ENCODE data around the gene TLE5. TPM values are rescaled to one million over a fixed set of nuclear protein-coding genes. Genes with fewer than 3 reads are reported as not detected.

TLE5 gene
- total and polyA plus RNA-seq, 9 of the 15 experiments (the other 6 are each of a cell fraction or from before 2014, with no cell fraction given) = 2.0 to 347 (median 235) TPM

DNA sequence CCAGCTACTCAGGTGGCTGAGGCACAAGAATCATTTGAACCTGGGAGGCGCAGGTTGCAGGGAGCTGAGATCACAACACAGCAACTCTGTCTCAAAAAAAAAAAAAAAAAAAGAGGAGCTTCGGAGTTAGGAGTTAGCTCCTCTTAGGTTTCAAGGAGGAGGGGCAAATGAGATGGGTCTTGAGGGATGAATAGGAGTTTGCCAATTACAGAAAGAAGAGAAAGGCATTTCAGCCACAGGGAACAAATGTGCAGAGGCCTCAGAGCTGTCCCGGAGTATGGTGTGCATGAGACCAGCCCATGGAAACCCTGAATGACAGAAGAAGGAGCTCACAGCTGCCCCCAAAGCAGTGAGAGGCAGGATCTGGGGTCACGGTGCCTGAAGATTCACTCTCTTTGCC lies 57.8 kb downstream of the TLE5 start:
- no peak overlapping the region for H3K27ac ChIP-seq (ENCODE audit: extremely low read depth, low read depth, low read length)
- no peaks in the 10 kb centered on the region for H4K20me1 ChIP-seq (replicated peaks; ENCODE audit: control insufficient read depth, insufficient read depth, low read length)
- CTCF ChIA-PET (ENCODE audit: low intra/inter-chr PET ratio) = no interaction called here
- in situ Hi-C loops (cut with MboI) = no loop called here
- H3K27me3 ChIP-seq (ENCODE audit: control insufficient read depth in 2 of 2, insufficient read depth in 2 of 2, low read length in 2 of 2) = no peaks in the 10 kb centered on the region; a peak in 1 of 5 replicates
- H3K4me3 ChIP-seq = no peak overlapping the region
- TF ChIP-seq ZNF24 (IDR thresholded peaks at IDR 0.05) = no peak
- TF ChIP-seq SMARCB1 (IDR thresholded peaks at IDR 0.05; ENCODE audit: insufficient read length, low read depth) = no peak
- TF ChIP-seq MCM7 (IDR thresholded peaks at IDR 0.05) = no peak
- no peak for TF ChIP-seq NELFE (IDR thresholded peaks at IDR 0.05; ENCODE audit: insufficient read depth, insufficient read length)
- TF ChIP-seq PHB (CRISPR knock-in tag; IDR thresholded peaks at IDR 0.05) = no peak
- TF ChIP-seq PRPF4 (IDR thresholded peaks at IDR 0.05; ENCODE audit: insufficient read depth, low read depth, low read length, poor library complexity, severe bottlenecking) = no peak
- no peak for TF ChIP-seq CHD4 (IDR thresholded peaks at IDR 0.05; ENCODE audit: insufficient read depth, insufficient replicate concordance, low read depth, low read length, poor library complexity, severe bottlenecking)
- no peak for TF ChIP-seq ELK1 (CRISPR knock-in tag; IDR thresholded peaks at IDR 0.05)
- no peak for TF ChIP-seq FUS (optimal IDR thresholded peaks at IDR 0.05; ENCODE audit: low read depth, low read length)
- TF ChIP-seq NFYB (IDR thresholded peaks at IDR 0.05; ENCODE audit: extremely low read depth, insufficient read length) = no peak
- no peaks in the 10 kb centered on the region for H3K9me3 ChIP-seq (replicated peaks; ENCODE audit: control insufficient read depth, insufficient read depth, low read depth, low read length)
- no peaks in the 10 kb centered on the region for H3K9me1 ChIP-seq (ENCODE audit: control insufficient read depth, insufficient read depth, low read length)
- DNase-seq (ENCODE audit: extremely low read depth in 1 of 4, low spot score in 3 of 4) = no peak
- intact Hi-C loops (cut with micrococcal nuclease) = no loop called here
- FAIRE-seq = no peak
- H3K4me2 ChIP-seq (ENCODE audit: insufficient read depth, low read length) = no peak overlapping the region
- no peak for ATAC-seq
- peaks cover 0 to 22% of the 10 kb centered on the region in 2 experiments; a peak in 2 of 5 replicates for H3K4me1 ChIP-seq (replicated peaks in 1 of 2; ENCODE audit: control insufficient read depth in 2 of 2, insufficient read depth in 2 of 2, low read length in 2 of 2)
- H3K36me3 ChIP-seq (ENCODE audit: control insufficient read depth, insufficient read depth, low read length) = no peaks in the 10 kb centered on the region
- H3K79me2 ChIP-seq (ENCODE audit: control insufficient read depth, insufficient read depth, low read length) = no peaks in the 10 kb centered on the region
- WGBS (ENCODE audit: insufficient coverage, low coverage, missing lambda C conversion rate) = 36% methylated on average over 2 of the region's 4 CpGs
- POLR2A ChIA-PET = interaction anchor here (0.9 to 2.1 kb wide), 5 partner anchors 10 to 32 kb away, joined by 3 to 10 read pairs (median 4); no protein-coding TSS in a partner anchor
- H2AFZ ChIP-seq (ENCODE audit: low read depth, low read length) = no peak overlapping the region
- H3K9ac ChIP-seq (ENCODE audit: insufficient read depth in 1 of 2, low read depth in 2 of 2, low read length in 2 of 2) = no peak overlapping the region; a peak in 1 of 4 replicates
- no TSS peak for BruUV-seq (replicated peaks)

All from K562 (cell line).